ENCODE results near the gene C12orf42.

Gene C12orf42

DNA sequence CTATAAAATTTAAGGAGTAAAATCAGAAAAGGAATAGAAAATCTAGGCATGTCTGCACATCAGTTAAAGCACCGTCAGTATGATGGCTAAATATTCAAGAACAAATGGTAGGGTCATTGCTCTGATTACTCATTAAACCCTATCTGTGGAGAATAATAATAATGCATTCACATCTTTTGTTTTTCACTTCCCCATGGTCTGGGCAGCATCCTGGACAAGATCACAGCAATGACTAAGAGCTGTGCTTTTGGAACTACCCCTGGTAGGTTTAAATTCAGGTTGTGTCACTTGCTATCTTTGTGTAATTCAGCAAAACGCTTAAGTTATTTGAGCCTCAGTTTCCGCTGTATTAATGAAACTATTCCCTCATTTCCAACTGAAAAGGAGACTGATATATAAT lies 33.1 kb downstream of the C12orf42 start:
- no peak for TF ChIP-seq POLR2AphosphoS5 (IDR thresholded peaks at IDR 0.05; ENCODE audit: low read depth)
- TF ChIP-seq, protein P1, sequence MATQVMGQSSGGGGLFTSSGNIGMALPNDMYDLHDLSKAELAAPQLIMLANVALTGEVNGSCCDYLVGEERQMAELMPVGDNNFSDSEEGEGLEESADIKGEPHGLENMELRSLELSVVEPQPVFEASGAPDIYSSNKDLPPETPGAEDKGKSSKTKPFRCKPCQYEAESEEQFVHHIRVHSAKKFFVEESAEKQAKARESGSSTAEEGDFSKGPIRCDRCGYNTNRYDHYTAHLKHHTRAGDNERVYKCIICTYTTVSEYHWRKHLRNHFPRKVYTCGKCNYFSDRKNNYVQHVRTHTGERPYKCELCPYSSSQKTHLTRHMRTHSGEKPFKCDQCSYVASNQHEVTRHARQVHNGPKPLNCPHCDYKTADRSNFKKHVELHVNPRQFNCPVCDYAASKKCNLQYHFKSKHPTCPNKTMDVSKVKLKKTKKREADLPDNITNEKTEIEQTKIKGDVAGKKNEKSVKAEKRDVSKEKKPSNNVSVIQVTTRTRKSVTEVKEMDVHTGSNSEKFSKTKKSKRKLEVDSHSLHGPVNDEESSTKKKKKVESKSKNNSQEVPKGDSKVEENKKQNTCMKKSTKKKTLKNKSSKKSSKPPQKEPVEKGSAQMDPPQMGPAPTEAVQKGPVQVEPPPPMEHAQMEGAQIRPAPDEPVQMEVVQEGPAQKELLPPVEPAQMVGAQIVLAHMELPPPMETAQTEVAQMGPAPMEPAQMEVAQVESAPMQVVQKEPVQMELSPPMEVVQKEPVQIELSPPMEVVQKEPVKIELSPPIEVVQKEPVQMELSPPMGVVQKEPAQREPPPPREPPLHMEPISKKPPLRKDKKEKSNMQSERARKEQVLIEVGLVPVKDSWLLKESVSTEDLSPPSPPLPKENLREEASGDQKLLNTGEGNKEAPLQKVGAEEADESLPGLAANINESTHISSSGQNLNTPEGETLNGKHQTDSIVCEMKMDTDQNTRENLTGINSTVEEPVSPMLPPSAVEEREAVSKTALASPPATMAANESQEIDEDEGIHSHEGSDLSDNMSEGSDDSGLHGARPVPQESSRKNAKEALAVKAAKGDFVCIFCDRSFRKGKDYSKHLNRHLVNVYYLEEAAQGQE (IDR thresholded peaks at IDR 0.05; ENCODE audit: insufficient replicate concordance, low read depth) = no peak
- TF ChIP-seq SPI1 (IDR thresholded peaks at IDR 0.05; ENCODE audit: borderline replicate concordance, low read depth) = no peak
- TF ChIP-seq, protein P2, sequence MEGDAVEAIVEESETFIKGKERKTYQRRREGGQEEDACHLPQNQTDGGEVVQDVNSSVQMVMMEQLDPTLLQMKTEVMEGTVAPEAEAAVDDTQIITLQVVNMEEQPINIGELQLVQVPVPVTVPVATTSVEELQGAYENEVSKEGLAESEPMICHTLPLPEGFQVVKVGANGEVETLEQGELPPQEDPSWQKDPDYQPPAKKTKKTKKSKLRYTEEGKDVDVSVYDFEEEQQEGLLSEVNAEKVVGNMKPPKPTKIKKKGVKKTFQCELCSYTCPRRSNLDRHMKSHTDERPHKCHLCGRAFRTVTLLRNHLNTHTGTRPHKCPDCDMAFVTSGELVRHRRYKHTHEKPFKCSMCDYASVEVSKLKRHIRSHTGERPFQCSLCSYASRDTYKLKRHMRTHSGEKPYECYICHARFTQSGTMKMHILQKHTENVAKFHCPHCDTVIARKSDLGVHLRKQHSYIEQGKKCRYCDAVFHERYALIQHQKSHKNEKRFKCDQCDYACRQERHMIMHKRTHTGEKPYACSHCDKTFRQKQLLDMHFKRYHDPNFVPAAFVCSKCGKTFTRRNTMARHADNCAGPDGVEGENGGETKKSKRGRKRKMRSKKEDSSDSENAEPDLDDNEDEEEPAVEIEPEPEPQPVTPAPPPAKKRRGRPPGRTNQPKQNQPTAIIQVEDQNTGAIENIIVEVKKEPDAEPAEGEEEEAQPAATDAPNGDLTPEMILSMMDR (IDR thresholded peaks at IDR 0.05; ENCODE audit: insufficient read depth, low read length) = no peak
- TF ChIP-seq GABPA (IDR thresholded peaks at IDR 0.05; ENCODE audit: low read depth) = no peak
- no peak for DNase-seq (ENCODE audit: low read depth in 1 of 2, low spot score in 1 of 2)
- Histone ChIP-seq H3K4me3 (replicated peaks; ENCODE audit: insufficient read depth, low read length) (no peak overlapping the region), H3K27me3 (ENCODE audit: insufficient read depth, poor library complexity, severe bottlenecking) (no peaks in the 10 kb centered on the region), H3K27ac (replicated peaks) (no peak overlapping the region)

DNA sequence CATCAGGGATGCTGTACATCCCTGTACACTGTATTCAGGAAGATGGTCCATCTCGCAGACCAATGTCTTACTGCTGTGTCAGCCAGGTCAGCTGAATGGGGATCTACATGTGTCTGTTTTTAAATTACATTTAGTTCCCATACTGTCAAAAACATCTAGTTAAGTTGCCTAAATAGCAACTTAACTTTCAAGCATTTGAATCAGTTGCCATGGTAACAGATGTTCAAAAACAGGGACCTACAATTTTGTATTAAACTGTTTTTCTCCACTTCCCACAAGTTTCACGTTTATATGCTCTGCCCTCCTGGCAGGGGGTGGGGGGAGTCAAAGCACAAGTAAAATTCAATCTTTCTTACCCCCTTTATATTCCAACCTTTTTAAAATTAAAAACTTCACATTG lies 38.3 kb downstream of the C12orf42 start:
- Histone ChIP-seq H3K27ac (replicated peaks) (no peak overlapping the region), H3K4me3 (replicated peaks; ENCODE audit: insufficient read depth, low read length) (no peak overlapping the region), H3K27me3 (ENCODE audit: insufficient read depth, poor library complexity, severe bottlenecking) (no peaks in the 10 kb centered on the region)
- no peak for DNase-seq (ENCODE audit: low read depth in 1 of 2, low spot score in 1 of 2)
- TF ChIP-seq, protein P1 (IDR thresholded peaks at IDR 0.05; ENCODE audit: insufficient replicate concordance, low read depth) = no peak

GRCh38 chr12:103456006-103456405 lies 39.8 kb downstream of the C12orf42 start:
- H3K27me3 ChIP-seq (ENCODE audit: insufficient read depth, poor library complexity, severe bottlenecking) = no peaks in the 10 kb centered on the region
- TF ChIP-seq, protein P1 (IDR thresholded peaks at IDR 0.05; ENCODE audit: insufficient replicate concordance, low read depth) = no peak
- peak; percentile 31; the same call in 1 of the 2 replicates for TF ChIP-seq SPI1 (IDR thresholded peaks at IDR 0.05; ENCODE audit: borderline replicate concordance, low read depth)
- no peak overlapping the region for H3K4me3 ChIP-seq (replicated peaks; ENCODE audit: insufficient read depth, low read length)
- no peak overlapping the region for H3K27ac ChIP-seq (replicated peaks)
- DNase-seq (ENCODE audit: low read depth in 1 of 2, low spot score in 1 of 2) = no peak

DNA sequence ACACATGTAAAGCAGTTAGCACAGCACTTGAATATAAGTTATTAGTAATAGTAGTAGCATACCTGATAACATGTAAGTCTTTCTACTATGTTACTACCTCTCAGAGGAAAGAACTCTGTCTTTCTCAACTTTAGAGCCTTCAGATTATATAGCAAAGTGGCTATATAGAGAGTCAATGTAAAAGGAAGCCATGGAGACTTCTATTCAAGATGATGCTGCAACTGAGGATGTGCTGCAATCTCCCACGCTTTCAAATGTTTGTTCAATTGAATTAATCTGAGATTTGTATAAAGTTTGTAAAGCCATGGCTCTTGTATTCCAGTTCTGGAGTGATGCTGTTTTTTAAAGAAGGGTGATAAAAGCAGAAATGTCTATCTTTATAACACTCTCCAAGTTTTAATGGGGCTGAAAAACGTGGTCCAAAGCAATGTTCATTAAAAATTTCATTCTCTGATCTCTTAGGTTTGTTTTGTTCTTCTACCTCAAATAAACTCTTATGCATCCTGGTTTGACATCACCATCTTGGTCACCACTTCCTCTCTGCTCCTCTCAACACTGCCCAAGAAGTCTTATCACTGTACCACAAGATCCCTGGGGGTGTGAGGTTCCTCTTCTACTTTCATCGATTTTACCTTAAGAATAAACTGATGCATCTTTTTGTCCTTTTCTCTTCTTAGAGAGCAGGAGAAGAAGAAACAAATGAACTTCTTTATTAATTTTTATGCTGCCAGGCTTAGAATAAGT lies 40.6 kb downstream of the C12orf42 start:
- Histone ChIP-seq H3K27ac (replicated peaks) (no peak overlapping the region), H3K4me3 (replicated peaks; ENCODE audit: insufficient read depth, low read length) (no peak overlapping the region), H3K27me3 (ENCODE audit: insufficient read depth, poor library complexity, severe bottlenecking) (no peaks in the 10 kb centered on the region)
- no peak for TF ChIP-seq POLR2AphosphoS5 (IDR thresholded peaks at IDR 0.05; ENCODE audit: low read depth)
- TF ChIP-seq SPI1 (IDR thresholded peaks at IDR 0.05; ENCODE audit: borderline replicate concordance, low read depth) = peak; percentile 60; the same call in 1 of the 2 replicates
- DNase-seq (ENCODE audit: low read depth in 1 of 2, low spot score in 1 of 2) = peak in 1 of 2 experiments; percentile 6
